K562 (cell line): ENCODE data around the gene JAK3. TPM values are rescaled to one million over a fixed set of nuclear protein-coding genes. Genes with fewer than 3 reads are reported as not detected.

ENCODE experiments used
- DMBX1 ChIP-seq: fragments of 250-450 bp; sonication (Bioruptor Pico); IDR thresholded peaks from 2 replicates; pipeline ENCODE4 v1.8.0; 2022; ENCODE audit warnings: inconsistent platforms, mild to moderate bottlenecking, moderate library complexity, borderline replicate concordance
- NCOA1 ChIP-seq: fragments of 450-650 bp; IDR thresholded peaks from 2 replicates; pipeline ENCODE4 v1.6.1; 2016; ENCODE audit warnings: low read depth
- PRMT5 ChIP-seq: sonication (generic); formaldehyde crosslinking; IDR thresholded peaks from 2 replicates; pipeline ENCODE4 v1.5.0; 2020; ENCODE audit warnings: missing genetic modification reagents
- RUNX1 ChIP-seq: sonication (generic); IDR thresholded peaks from 2 replicates; pipeline ENCODE4 v1.6.1; 2016; ENCODE audit warnings: antibody characterized with exemption, low read depth
- SRSF7 ChIP-seq: fragments of 200-400 bp; formaldehyde crosslinking; optimal IDR thresholded peaks from 2 replicates; pipeline ENCODE3; 2017; ENCODE audit warnings: mild to moderate bottlenecking, low read depth, low read length
- ZNF197 ChIP-seq: fragments of 200-800 bp; sonication (Bioruptor generic); IDR thresholded peaks from 2 replicates; pipeline ENCODE4 v1.6.1; 2016; ENCODE audit warnings: low read depth, missing genetic modification characterization, missing compliant biosample characterization
- ZNF232 ChIP-seq: sonication (generic); formaldehyde crosslinking; IDR thresholded peaks from 2 replicates; pipeline ENCODE4 v1.8.0; 2022; ENCODE audit warnings: mild to moderate bottlenecking, missing genetic modification reagents
- ZNF263 ChIP-seq: sonication (generic); formaldehyde crosslinking; IDR thresholded peaks from 2 replicates; pipeline ENCODE4 v1.8.0; 2022; ENCODE audit warnings: mild to moderate bottlenecking, missing genetic modification reagents, borderline replicate concordance
- polyA plus RNA-seq, 8 experiments: library from polyadenylated mRNA; depleted of rRNA in 4 of 8; stranded (reverse) in 5 of 8; unstranded in 3 of 8; fragments of >200 nt; fragmentation: Nextera tagmentation in 2 of 8; fragmentation: Illumina TruSeq in 1 of 8; extraction: Ambion mirVana in 2 of 8; extraction: Trizol in 1 of 8; gene quantifications; 2 replicates each; pipeline versions ENCODE4 v1.2.1 to v1.2.3, GENCODE V29; 2011 to 2014; ENCODE audit warnings: inconsistent platforms in 1 of 8, missing spikeins in 1 of 8
- total RNA-seq, 7 experiments: library from RNA; depleted of rRNA in 6 of 7; stranded (reverse); fragments of >200 nt in 6 of 7; fragmentation: Illumina TruSeq in 2 of 7; extraction: Trizol in 2 of 7; gene quantifications; 2 replicates each; pipeline versions ENCODE4 v1.2.1 to v1.2.3, GENCODE V29; 2011 to 2021; ENCODE audit warnings: low replicate concordance in 1 of 7
- TF ChIP-seq, protein P1 (sequence below), 2 experiments: fragments of 450-650 bp; formaldehyde crosslinking in 1 of 2; IDR thresholded peaks; 2 replicates each; pipeline versions ENCODE4 v1.4.0 to v1.6.1; 2014 to 2020; ENCODE audit warnings: mild to moderate bottlenecking in 2 of 2, borderline replicate concordance in 1 of 2, low read depth in 1 of 2
- TF ChIP-seq, protein P2 (sequence below): fragments of 450-650 bp; IDR thresholded peaks from 2 replicates; pipeline ENCODE4 v1.6.1; 2016; ENCODE audit warnings: mild to moderate bottlenecking
- TF ChIP-seq, protein P3 (sequence below): sonication (generic); formaldehyde crosslinking; IDR thresholded peaks from 2 replicates; pipeline ENCODE4 v1.8.0; 2023; ENCODE audit warnings: mild to moderate bottlenecking, missing genetic modification reagents

The JAK3 gene
- total and polyA plus RNA-seq, 9 of the 15 experiments (the other 6 are each of a cell fraction or from before 2014, with no cell fraction given), result 0.01 to 0.18 (median 0.07) TPM; not detected in 1

DNA sequence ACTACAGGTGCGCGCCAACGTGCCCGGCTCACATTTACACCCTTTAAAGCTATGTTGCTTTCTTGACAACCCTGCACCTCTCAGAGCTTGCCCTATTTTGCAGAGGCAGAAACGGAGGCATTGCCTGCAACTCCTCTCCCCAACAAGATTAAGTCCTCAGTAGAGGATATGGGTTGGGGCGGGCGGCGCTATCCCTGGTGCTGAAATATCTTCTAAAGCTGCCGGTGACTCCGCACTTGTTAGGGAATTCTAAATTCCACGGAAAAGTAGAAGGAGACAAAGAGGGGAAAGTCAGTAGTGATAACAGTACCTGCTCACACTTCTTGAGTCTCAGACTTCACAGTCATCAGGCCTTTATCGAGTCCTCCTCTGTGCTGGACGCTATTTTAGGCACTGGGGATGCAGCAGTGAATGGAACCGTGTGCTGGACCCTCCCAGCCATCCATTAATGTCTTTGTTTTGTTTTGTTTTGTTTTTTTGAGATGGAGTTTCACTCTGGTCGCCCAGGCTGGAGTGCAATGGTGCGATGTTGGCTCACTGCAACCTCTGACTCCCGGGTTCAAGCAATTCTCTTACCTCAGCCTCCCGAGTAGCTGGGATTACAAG, 41.9 kb upstream of the JAK3 start (continued):
- TF ChIP-seq, protein P1, sequence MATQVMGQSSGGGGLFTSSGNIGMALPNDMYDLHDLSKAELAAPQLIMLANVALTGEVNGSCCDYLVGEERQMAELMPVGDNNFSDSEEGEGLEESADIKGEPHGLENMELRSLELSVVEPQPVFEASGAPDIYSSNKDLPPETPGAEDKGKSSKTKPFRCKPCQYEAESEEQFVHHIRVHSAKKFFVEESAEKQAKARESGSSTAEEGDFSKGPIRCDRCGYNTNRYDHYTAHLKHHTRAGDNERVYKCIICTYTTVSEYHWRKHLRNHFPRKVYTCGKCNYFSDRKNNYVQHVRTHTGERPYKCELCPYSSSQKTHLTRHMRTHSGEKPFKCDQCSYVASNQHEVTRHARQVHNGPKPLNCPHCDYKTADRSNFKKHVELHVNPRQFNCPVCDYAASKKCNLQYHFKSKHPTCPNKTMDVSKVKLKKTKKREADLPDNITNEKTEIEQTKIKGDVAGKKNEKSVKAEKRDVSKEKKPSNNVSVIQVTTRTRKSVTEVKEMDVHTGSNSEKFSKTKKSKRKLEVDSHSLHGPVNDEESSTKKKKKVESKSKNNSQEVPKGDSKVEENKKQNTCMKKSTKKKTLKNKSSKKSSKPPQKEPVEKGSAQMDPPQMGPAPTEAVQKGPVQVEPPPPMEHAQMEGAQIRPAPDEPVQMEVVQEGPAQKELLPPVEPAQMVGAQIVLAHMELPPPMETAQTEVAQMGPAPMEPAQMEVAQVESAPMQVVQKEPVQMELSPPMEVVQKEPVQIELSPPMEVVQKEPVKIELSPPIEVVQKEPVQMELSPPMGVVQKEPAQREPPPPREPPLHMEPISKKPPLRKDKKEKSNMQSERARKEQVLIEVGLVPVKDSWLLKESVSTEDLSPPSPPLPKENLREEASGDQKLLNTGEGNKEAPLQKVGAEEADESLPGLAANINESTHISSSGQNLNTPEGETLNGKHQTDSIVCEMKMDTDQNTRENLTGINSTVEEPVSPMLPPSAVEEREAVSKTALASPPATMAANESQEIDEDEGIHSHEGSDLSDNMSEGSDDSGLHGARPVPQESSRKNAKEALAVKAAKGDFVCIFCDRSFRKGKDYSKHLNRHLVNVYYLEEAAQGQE (IDR thresholded peaks at IDR 0.05; ENCODE audit: borderline replicate concordance), result peak; percentile 99
- TF ChIP-seq, protein P1 (CRISPR knock-in tag; IDR thresholded peaks at IDR 0.05; ENCODE audit: low read depth), result peak; percentile 98
- TF ChIP-seq RUNX1, result no peak
- peak; percentile 82; the same call in 1 of the 2 replicates for TF ChIP-seq DMBX1 (CRISPR knock-in tag)
- TF ChIP-seq PRMT5 (CRISPR knock-in tag), result 0 out of 2 replicates have a peak, but pooled peaks have one; percentile 68
- TF ChIP-seq ZNF263 (CRISPR knock-in tag), result peak; percentile 45; the same call in 1 of the 2 replicates
- TF ChIP-seq ZNF197, result peak; percentile 87; the same call in 1 of the 2 replicates
- peak; percentile 79 for TF ChIP-seq ZNF232
- TF ChIP-seq NCOA1, result peak; percentile 73; the same call in 1 of the 2 replicates
- TF ChIP-seq, protein P2, sequence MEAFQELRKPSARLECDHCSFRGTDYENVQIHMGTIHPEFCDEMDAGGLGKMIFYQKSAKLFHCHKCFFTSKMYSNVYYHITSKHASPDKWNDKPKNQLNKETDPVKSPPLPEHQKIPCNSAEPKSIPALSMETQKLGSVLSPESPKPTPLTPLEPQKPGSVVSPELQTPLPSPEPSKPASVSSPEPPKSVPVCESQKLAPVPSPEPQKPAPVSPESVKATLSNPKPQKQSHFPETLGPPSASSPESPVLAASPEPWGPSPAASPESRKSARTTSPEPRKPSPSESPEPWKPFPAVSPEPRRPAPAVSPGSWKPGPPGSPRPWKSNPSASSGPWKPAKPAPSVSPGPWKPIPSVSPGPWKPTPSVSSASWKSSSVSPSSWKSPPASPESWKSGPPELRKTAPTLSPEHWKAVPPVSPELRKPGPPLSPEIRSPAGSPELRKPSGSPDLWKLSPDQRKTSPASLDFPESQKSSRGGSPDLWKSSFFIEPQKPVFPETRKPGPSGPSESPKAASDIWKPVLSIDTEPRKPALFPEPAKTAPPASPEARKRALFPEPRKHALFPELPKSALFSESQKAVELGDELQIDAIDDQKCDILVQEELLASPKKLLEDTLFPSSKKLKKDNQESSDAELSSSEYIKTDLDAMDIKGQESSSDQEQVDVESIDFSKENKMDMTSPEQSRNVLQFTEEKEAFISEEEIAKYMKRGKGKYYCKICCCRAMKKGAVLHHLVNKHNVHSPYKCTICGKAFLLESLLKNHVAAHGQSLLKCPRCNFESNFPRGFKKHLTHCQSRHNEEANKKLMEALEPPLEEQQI, result peak; percentile 54; the same call in 1 of the 2 replicates
- no peak for TF ChIP-seq SRSF7
- TF ChIP-seq, protein P3, sequence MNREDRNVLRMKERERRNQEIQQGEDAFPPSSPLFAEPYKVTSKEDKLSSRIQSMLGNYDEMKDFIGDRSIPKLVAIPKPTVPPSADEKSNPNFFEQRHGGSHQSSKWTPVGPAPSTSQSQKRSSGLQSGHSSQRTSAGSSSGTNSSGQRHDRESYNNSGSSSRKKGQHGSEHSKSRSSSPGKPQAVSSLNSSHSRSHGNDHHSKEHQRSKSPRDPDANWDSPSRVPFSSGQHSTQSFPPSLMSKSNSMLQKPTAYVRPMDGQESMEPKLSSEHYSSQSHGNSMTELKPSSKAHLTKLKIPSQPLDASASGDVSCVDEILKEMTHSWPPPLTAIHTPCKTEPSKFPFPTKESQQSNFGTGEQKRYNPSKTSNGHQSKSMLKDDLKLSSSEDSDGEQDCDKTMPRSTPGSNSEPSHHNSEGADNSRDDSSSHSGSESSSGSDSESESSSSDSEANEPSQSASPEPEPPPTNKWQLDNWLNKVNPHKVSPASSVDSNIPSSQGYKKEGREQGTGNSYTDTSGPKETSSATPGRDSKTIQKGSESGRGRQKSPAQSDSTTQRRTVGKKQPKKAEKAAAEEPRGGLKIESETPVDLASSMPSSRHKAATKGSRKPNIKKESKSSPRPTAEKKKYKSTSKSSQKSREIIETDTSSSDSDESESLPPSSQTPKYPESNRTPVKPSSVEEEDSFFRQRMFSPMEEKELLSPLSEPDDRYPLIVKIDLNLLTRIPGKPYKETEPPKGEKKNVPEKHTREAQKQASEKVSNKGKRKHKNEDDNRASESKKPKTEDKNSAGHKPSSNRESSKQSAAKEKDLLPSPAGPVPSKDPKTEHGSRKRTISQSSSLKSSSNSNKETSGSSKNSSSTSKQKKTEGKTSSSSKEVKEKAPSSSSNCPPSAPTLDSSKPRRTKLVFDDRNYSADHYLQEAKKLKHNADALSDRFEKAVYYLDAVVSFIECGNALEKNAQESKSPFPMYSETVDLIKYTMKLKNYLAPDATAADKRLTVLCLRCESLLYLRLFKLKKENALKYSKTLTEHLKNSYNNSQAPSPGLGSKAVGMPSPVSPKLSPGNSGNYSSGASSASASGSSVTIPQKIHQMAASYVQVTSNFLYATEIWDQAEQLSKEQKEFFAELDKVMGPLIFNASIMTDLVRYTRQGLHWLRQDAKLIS (CRISPR knock-in tag), result 0 out of 2 replicates have a peak, but pooled peaks have one; percentile 34
